K562 (cell line): ENCODE measurements around the gene SIDT1. TPM values are rescaled to one million over a fixed set of nuclear protein-coding genes. Genes with fewer than 3 reads are reported as not detected.
A peak's percentile ranks its signal among the peaks of the same experiment; 100 is the strongest.

Experiments
- ATAC-seq: fragments of 200-7000 bp; cut with Tn5 transposase; 3 replicates; pipeline ENCODE4 v1.9.1; 2020; ENCODE audit warnings: moderate library complexity
- BruUV-seq: library from RNA; stranded (reverse); fragments of 400-500 nt; replicated peaks from 2 replicates; lab custom pipeline; 2021; lab: Mats Ljungman, UMichigan
- CTCF ChIA-PET: fragments of 300-600 bp; formaldehyde crosslinking; extraction: SDS; loops from one replicate; lab custom pipeline; 2021; ENCODE audit warnings: low intra/inter-chr PET ratio; lab: Yijun Ruan, JAX
- POLR2A ChIA-PET: fragments of 300-600, 350-650 bp; sonication (Branson Sonifier 250); formaldehyde crosslinking; extraction: SDS; loops from one replicate; lab custom pipeline; 2021; ENCODE audit warnings: antibody characterized with exemption, inconsistent platforms; lab: Yijun Ruan, JAX
- DNase-seq, 4 experiments: peaks; one replicate each; pipeline versions ENCODE4 v3.0.0 to v3.0.0-alpha.2; 2011 to 2018; ENCODE audit warnings: low spot score in 3 of 4, mixed read lengths in 3 of 4; ENCODE audit errors: extremely low read depth in 1 of 4
- FAIRE-seq: peaks from 2 replicates; lab custom pipeline; 2011; peaks lifted over from hg19 to GRCh38; lab: Jason Lieb, UNC
- H2AFZ ChIP-seq: 2 replicates; pipeline ENCODE4 v1.6.0; 2011; ENCODE audit warnings: low read depth, low read length, control low read depth, inconsistent platforms
- H3K27ac ChIP-seq: fragments of 200-600 bp; 3 replicates; pipeline ENCODE4 v1.8.0; 2011; ENCODE audit warnings: low read depth, mild to moderate bottlenecking, control low read depth, inconsistent platforms, low read length, moderate library complexity, mixed read lengths; ENCODE audit errors: extremely low read depth
- H3K27me3 ChIP-seq, 2 experiments: fragments of 300-600 bp in 1 of 2; 2 replicates in 1 of 2; 3 replicates in 1 of 2; pipeline versions ENCODE4 v1.6.0 to v1.8.0; 2011; ENCODE audit warnings: inconsistent platforms in 2 of 2, low read length in 2 of 2, mild to moderate bottlenecking in 1 of 2, mixed read lengths in 1 of 2, moderate library complexity in 1 of 2; ENCODE audit not compliant: control insufficient read depth in 2 of 2, insufficient read depth in 2 of 2
- H3K36me3 ChIP-seq: fragments of 300-600 bp; 3 replicates; pipeline ENCODE4 v1.8.0; 2011; ENCODE audit warnings: mild to moderate bottlenecking, low read length, inconsistent platforms; ENCODE audit not compliant: control insufficient read depth, insufficient read depth
- H3K4me1 ChIP-seq, 2 experiments: fragments of 200-600 bp in 1 of 2; replicated peaks in 1 of 2; 2 replicates in 1 of 2; 3 replicates in 1 of 2; pipeline versions ENCODE4 v1.5.1 to v1.8.0; 2011; ENCODE audit warnings: inconsistent platforms in 2 of 2, low read length in 2 of 2, mild to moderate bottlenecking in 1 of 2, mixed read lengths in 1 of 2, moderate library complexity in 1 of 2; ENCODE audit not compliant: control insufficient read depth in 2 of 2, insufficient read depth in 2 of 2
- H3K4me2 ChIP-seq: 2 replicates; pipeline ENCODE4 v1.6.1; 2011; ENCODE audit warnings: low read length, control low read depth, inconsistent platforms, mixed read lengths; ENCODE audit not compliant: insufficient read depth
- H3K4me3 ChIP-seq: fragments of 200-600 bp; sonication (generic), shearing (Covaris generic); 2 replicates; pipeline ENCODE4 v1.5.1; 2016; ENCODE audit warnings: control low read depth, inconsistent platforms
- H3K79me2 ChIP-seq: fragments of 200-600 bp; 3 replicates; pipeline ENCODE4 v1.8.0; 2011; ENCODE audit warnings: low read length, inconsistent platforms; ENCODE audit not compliant: control insufficient read depth, insufficient read depth
- H3K9ac ChIP-seq, 2 experiments: 2 replicates each; pipeline versions ENCODE4 v1.6.0 to v1.6.1; 2011; ENCODE audit warnings: low read depth in 2 of 2, low read length in 2 of 2, control low read depth in 1 of 2, inconsistent platforms in 1 of 2, mild to moderate bottlenecking in 1 of 2, mixed read lengths in 1 of 2; ENCODE audit not compliant: insufficient read depth in 1 of 2
- H3K9me1 ChIP-seq: one replicate; pipeline ENCODE4 v1.6.0; 2011; ENCODE audit warnings: inconsistent platforms, mild to moderate bottlenecking, low read length, moderate library complexity; ENCODE audit not compliant: control insufficient read depth, insufficient read depth
- H3K9me3 ChIP-seq: replicated peaks from 2 replicates; pipeline ENCODE4 v1.5.1; 2011; ENCODE audit warnings: low read depth, low read length, inconsistent platforms; ENCODE audit not compliant: control insufficient read depth, insufficient read depth
- H4K20me1 ChIP-seq: replicated peaks from 2 replicates; pipeline ENCODE4 v1.6.1; 2011; ENCODE audit warnings: low read length, inconsistent platforms, mixed read lengths; ENCODE audit not compliant: control insufficient read depth, insufficient read depth
- CREBBP ChIP-seq: IDR thresholded peaks from one replicate; pipeline ENCODE4 v1.6.1; 2012; ENCODE audit warnings: low read depth, mild to moderate bottlenecking, control low read depth, inconsistent platforms, low read length
- DPF2 ChIP-seq: fragments of 450-650 bp; IDR thresholded peaks from 2 replicates; pipeline ENCODE4 v1.6.1; 2016
- KDM2B ChIP-seq: fragments of 250-450 bp; sonication (Bioruptor Pico); IDR thresholded peaks from 2 replicates; pipeline ENCODE4 v1.8.0; 2021; ENCODE audit warnings: mild to moderate bottlenecking, moderate library complexity
- SMC3 ChIP-seq: conservative IDR thresholded peaks from 2 replicates; pipeline ENCODE4 v1.6.1; 2011; ENCODE audit warnings: low read depth, low read length, improper control_type of control experiment; ENCODE audit not compliant: insufficient read depth
- TFE3 ChIP-seq: fragments of 450-650 bp; formaldehyde crosslinking; IDR thresholded peaks from 2 replicates; pipeline ENCODE4 v1.4.0; 2020; ENCODE audit warnings: mild to moderate bottlenecking, mixed read lengths
- ZBTB26 ChIP-seq: fragments of 450-650 bp; formaldehyde crosslinking; IDR thresholded peaks from 2 replicates; pipeline ENCODE4 v1.4.0; 2022; ENCODE audit warnings: missing genetic modification characterization
- ZKSCAN1 ChIP-seq: fragments of 150-350 bp; IDR thresholded peaks from 2 replicates; pipeline ENCODE4 v1.6.1; 2016; ENCODE audit warnings: low read depth, low read length
- ZNF217 ChIP-seq: sonication (generic); formaldehyde crosslinking; IDR thresholded peaks from 2 replicates; pipeline ENCODE4 v1.8.0; 2022; ENCODE audit warnings: mild to moderate bottlenecking, missing genetic modification reagents
- ZNF445 ChIP-seq: fragments of 250-450 bp; sonication (Bioruptor Pico); IDR thresholded peaks from 2 replicates; pipeline ENCODE4 v1.4.0; 2020; ENCODE audit warnings: low read depth, mild to moderate bottlenecking, moderate library complexity
- ZNF511 ChIP-seq: sonication (generic); formaldehyde crosslinking; IDR thresholded peaks from 2 replicates; pipeline ENCODE4 v1.8.0; 2022; ENCODE audit warnings: mild to moderate bottlenecking, missing genetic modification reagents
- ZNF764 ChIP-seq: fragments of 250-450 bp; sonication (Bioruptor Pico); IDR thresholded peaks from 2 replicates; pipeline ENCODE4 v1.4.0; 2020; ENCODE audit warnings: low read depth, mild to moderate bottlenecking, moderate library complexity
- WGBS: fragments of 100-300 bp; shearing (Covaris generic); methylation state at CpG from one replicate; pipeline ENCODE4 v1.1.6; 2016; ENCODE audit warnings: low coverage, mixed read lengths; ENCODE audit not compliant: insufficient coverage; ENCODE audit errors: missing lambda C conversion rate; 5-methylcytosine and 5-hydroxymethylcytosine counted together
- in situ Hi-C: fragments of 300-500 bp; cut with MboI; formaldehyde crosslinking; loops from 4 replicates; pipeline ENCODE4 v1.15.0; 2018; ENCODE audit warnings: inconsistent platforms, mixed read lengths
- intact Hi-C: fragments of 100-400 bp; cut with micrococcal nuclease; formaldehyde crosslinking; loops from 2 replicates; pipeline ENCODE4 v1.14.2; 2022
- polyA plus RNA-seq, 8 experiments: library from polyadenylated mRNA; depleted of rRNA in 4 of 8; stranded (reverse) in 5 of 8; unstranded in 3 of 8; fragments of >200 nt; fragmentation: Nextera tagmentation in 2 of 8; fragmentation: Illumina TruSeq in 1 of 8; extraction: Ambion mirVana in 2 of 8; extraction: Trizol in 1 of 8; gene quantifications; 2 replicates each; pipeline versions ENCODE4 v1.2.1 to v1.2.3, GENCODE V29; 2011 to 2014; ENCODE audit warnings: inconsistent platforms in 1 of 8, missing spikeins in 1 of 8
- total RNA-seq, 7 experiments: library from RNA; depleted of rRNA in 6 of 7; stranded (reverse); fragments of >200 nt in 6 of 7; fragmentation: Illumina TruSeq in 2 of 7; extraction: Trizol in 2 of 7; gene quantifications; 2 replicates each; pipeline versions ENCODE4 v1.2.1 to v1.2.3, GENCODE V29; 2011 to 2021; ENCODE audit warnings: low replicate concordance in 1 of 7
- TF ChIP-seq, protein P1 (sequence below), 3 experiments: IDR thresholded peaks in 2 of 3; conservative IDR thresholded peaks in 1 of 3; 2 replicates each; pipeline ENCODE4 v1.5.1; 2011 to 2012; ENCODE audit warnings: low read length in 3 of 3, mild to moderate bottlenecking in 3 of 3, control low read depth in 2 of 3, improper control_type of control experiment in 1 of 3, inconsistent platforms in 1 of 3, low read depth in 1 of 3, mixed read lengths in 1 of 3, moderate library complexity in 1 of 3; ENCODE audit not compliant: insufficient read depth in 2 of 3
- TF ChIP-seq, protein P2 (sequence below): fragments of 450-650 bp; formaldehyde crosslinking; conservative IDR thresholded peaks from 2 replicates; pipeline ENCODE4 v1.4.0; 2022; ENCODE audit warnings: mild to moderate bottlenecking, missing genetic modification characterization

SIDT1 gene
- total and polyA plus RNA-seq, 9 of the 15 experiments (the other 6 are each of a cell fraction or from before 2014, with no cell fraction given), result not detected

DNA sequence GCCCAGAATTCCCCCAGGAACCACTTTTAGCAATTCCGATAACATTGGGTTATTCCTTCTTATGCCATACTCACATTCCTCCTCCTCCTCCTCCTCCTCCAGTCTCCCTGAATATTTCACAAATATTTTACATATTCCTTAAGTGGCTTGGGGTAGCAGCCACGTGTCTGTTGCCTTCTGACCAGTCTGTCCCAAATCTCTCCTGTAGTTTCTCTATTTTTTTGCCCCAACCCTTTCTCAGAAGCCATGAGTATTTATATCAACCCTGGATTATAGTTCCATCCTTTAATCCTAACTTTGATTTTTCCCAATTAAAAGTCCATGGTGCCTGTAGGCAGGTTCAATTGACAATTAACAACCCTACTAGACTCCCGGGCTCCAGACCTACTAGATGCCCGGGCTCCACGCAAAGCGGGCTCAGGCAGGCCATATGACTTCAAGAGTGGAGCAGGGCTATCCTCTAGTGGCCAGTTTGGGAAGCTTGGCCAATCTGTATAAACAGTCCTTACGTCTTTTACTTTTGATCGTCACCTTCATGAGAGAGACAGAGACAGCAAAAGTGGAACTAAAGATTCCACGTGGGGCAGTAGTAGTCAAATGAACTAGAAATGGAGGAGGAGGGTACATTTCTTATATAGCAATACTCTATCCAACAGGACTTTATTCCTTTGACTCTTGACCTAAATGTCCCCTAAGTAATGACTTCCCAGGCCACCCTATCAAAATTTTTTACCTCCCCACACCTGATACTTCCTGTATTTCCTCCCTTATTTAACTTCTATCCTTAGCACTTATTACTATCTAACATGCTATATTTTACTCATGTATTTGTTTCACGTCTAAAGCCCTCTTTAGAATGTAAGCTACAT lies 94.4 kb downstream of the SIDT1 start (continued):
- TF ChIP-seq, protein P1, sequence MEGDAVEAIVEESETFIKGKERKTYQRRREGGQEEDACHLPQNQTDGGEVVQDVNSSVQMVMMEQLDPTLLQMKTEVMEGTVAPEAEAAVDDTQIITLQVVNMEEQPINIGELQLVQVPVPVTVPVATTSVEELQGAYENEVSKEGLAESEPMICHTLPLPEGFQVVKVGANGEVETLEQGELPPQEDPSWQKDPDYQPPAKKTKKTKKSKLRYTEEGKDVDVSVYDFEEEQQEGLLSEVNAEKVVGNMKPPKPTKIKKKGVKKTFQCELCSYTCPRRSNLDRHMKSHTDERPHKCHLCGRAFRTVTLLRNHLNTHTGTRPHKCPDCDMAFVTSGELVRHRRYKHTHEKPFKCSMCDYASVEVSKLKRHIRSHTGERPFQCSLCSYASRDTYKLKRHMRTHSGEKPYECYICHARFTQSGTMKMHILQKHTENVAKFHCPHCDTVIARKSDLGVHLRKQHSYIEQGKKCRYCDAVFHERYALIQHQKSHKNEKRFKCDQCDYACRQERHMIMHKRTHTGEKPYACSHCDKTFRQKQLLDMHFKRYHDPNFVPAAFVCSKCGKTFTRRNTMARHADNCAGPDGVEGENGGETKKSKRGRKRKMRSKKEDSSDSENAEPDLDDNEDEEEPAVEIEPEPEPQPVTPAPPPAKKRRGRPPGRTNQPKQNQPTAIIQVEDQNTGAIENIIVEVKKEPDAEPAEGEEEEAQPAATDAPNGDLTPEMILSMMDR (IDR thresholded peaks at IDR 0.05 in 2 of 3, conservative IDR thresholded peaks at IDR 0.05 in 1 of 3; ENCODE audit: insufficient read depth in 2 of 3, low read depth in 1 of 3, low read length in 3 of 3), result peak; percentile 70 to 81 (median 80)
- TF ChIP-seq ZKSCAN1, result peak; percentile 97
- TF ChIP-seq, all 486 proteins: peak for 6

GRCh38 chr3:113628316-113628715 lies 96.0 kb downstream of the SIDT1 start:
- H3K9me1 ChIP-seq, result no peaks in the 10 kb centered on the region
- DNase-seq (no peak), ATAC-seq (no peak), FAIRE-seq (no peak)
- H3K79me2 ChIP-seq, result no peaks in the 10 kb centered on the region
- H3K9ac ChIP-seq, result no peak overlapping the region
- 6% methylated on average over 2 of the region's 2 CpGs for WGBS
- intact Hi-C loops, result loop anchor here (5.0 to 10.0 kb wide), 3 partner anchors 119 to 574 kb away; partner anchors contain the start of genes ATP6V1A and NAA50
- no peaks in the 10 kb centered on the region for H3K9me3 ChIP-seq
- BruUV-seq, result no TSS peak
- H3K36me3 ChIP-seq, result no peaks in the 10 kb centered on the region
- ChIA-PET CTCF (no interaction called here), POLR2A (no interaction called here)
- no peak overlapping the region for H3K4me3 ChIP-seq
- H4K20me1 ChIP-seq, result no peaks in the 10 kb centered on the region
- H3K27me3 ChIP-seq, result peaks cover 6 to 37% of the 10 kb centered on the region in 2 experiments; a peak in 3 of 5 replicates
- H3K4me1 ChIP-seq, result no peaks in the 10 kb centered on the region; a peak in 1 of 5 replicates
- H3K4me2 ChIP-seq, result no peak overlapping the region
- H3K27ac ChIP-seq, result no peak overlapping the region
- H2AFZ ChIP-seq, result no peak overlapping the region
- in situ Hi-C loops, result no loop called here
- TF ChIP-seq, protein P2, sequence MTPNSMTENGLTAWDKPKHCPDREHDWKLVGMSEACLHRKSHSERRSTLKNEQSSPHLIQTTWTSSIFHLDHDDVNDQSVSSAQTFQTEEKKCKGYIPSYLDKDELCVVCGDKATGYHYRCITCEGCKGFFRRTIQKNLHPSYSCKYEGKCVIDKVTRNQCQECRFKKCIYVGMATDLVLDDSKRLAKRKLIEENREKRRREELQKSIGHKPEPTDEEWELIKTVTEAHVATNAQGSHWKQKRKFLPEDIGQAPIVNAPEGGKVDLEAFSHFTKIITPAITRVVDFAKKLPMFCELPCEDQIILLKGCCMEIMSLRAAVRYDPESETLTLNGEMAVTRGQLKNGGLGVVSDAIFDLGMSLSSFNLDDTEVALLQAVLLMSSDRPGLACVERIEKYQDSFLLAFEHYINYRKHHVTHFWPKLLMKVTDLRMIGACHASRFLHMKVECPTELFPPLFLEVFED (CRISPR knock-in tag), result no peak
- TF ChIP-seq DPF2 (no peak), ZNF445 (no peak), ZNF764 (no peak), CREBBP (no peak), TFE3 (CRISPR knock-in tag) (no peak), SMC3 (no peak), KDM2B (CRISPR knock-in tag) (no peak), ZNF511 (no peak), ZBTB26 (no peak), ZNF217 (no peak)
